GM12878 (cell line): ENCODE results near the gene MAPKAPK2. TPM values are rescaled to one million over a fixed set of nuclear protein-coding genes. Genes with fewer than 3 reads are reported as not detected.

Source experiments
- ATAC-seq: fragments of 200-7000 bp; cut with Tn5 transposase; 3 replicates; pipeline ENCODE4 v1.9.1; 2020; ENCODE audit warnings: mild to moderate bottlenecking, moderate library complexity
- BruUV-seq: library from RNA; stranded (reverse); fragments of 400-500 nt; replicated peaks from 2 replicates; lab custom pipeline; 2021; lab: Mats Ljungman, UMichigan
- CTCF ChIA-PET: fragments of 300-600 bp; sonication (Branson Sonifier 250); formaldehyde crosslinking; extraction: SDS; loops from one replicate; lab custom pipeline; 2021; ENCODE audit warnings: inconsistent platforms; lab: Yijun Ruan, JAX
- POLR2A ChIA-PET: fragments of 350-600 bp; formaldehyde crosslinking; extraction: SDS; loops from one replicate; lab custom pipeline; 2021; ENCODE audit warnings: inconsistent platforms; lab: Charles Lee
- RAD21 ChIA-PET: fragments of 300-600 bp; sonication (Branson Sonifier 250); formaldehyde crosslinking; loops from one replicate; lab custom pipeline; 2023; ENCODE audit warnings: antibody characterized with exemption; ENCODE audit not compliant: unreplicated experiment; lab: Charles Lee
- SMC1A ChIA-PET: fragments of 300-600 bp; sonication (Branson Sonifier 250); formaldehyde crosslinking; loops from one replicate; lab custom pipeline; 2023; ENCODE audit not compliant: unreplicated experiment, uncharacterized antibody; lab: Charles Lee
- DNase-seq: peaks from one replicate; pipeline ENCODE4 v3.0.0-alpha.2; 2011; ENCODE audit warnings: low read depth, low spot score
- FAIRE-seq: peaks from 3 replicates; lab custom pipeline; 2011; peaks lifted over from hg19 to GRCh38; lab: Jason Lieb, UNC
- H2AFZ ChIP-seq: 2 replicates; pipeline ENCODE4 v1.6.0; 2011; ENCODE audit warnings: low read depth, low read length, control low read depth; ENCODE audit not compliant: control insufficient read depth
- H3K27ac ChIP-seq: 2 replicates; pipeline ENCODE4 v1.5.1; 2011; ENCODE audit warnings: control low read depth; ENCODE audit not compliant: control insufficient read depth, insufficient read depth
- H3K27me3 ChIP-seq, 2 experiments: replicated peaks in 1 of 2; 2 replicates each; pipeline versions ENCODE4 v1.6.0 to v1.6.1; 2011; ENCODE audit warnings: low read length in 1 of 2; ENCODE audit not compliant: control insufficient read depth in 2 of 2, insufficient read depth in 2 of 2
- H3K36me3 ChIP-seq, 2 experiments: 2 replicates each; pipeline ENCODE4 v1.5.1; 2011; ENCODE audit warnings: low read length in 1 of 2; ENCODE audit not compliant: control insufficient read depth in 2 of 2, insufficient read depth in 2 of 2
- H3K4me1 ChIP-seq: 2 replicates; pipeline ENCODE4 v1.6.1; 2011; ENCODE audit warnings: mild to moderate bottlenecking, low read length, moderate library complexity, mixed read lengths; ENCODE audit not compliant: control insufficient read depth, insufficient read depth
- H3K4me2 ChIP-seq: 2 replicates; pipeline ENCODE4 v1.6.0; 2011; ENCODE audit warnings: control low read depth; ENCODE audit not compliant: control insufficient read depth, insufficient read depth
- H3K4me3 ChIP-seq: fragments of 200-600 bp; sonication (generic); 2 replicates; pipeline ENCODE4 v1.5.1; 2016
- H3K79me2 ChIP-seq: 2 replicates; pipeline ENCODE4 v1.6.0; 2011; ENCODE audit warnings: low read length; ENCODE audit not compliant: control insufficient read depth, insufficient read depth
- H3K9ac ChIP-seq: 2 replicates; pipeline ENCODE4 v1.8.0; 2011; ENCODE audit warnings: low read length, control low read depth, mixed read lengths; ENCODE audit not compliant: control insufficient read depth, insufficient read depth
- H3K9me3 ChIP-seq: replicated peaks from 3 replicates; pipeline ENCODE4 v1.5.1; 2011; ENCODE audit warnings: mild to moderate bottlenecking, low read length; ENCODE audit not compliant: control insufficient read depth, insufficient read depth
- H4K20me1 ChIP-seq: 2 replicates; pipeline ENCODE4 v1.6.0; 2011; ENCODE audit not compliant: control insufficient read depth, insufficient read depth
- CEBPB ChIP-seq, 2 experiments: fragments of 150-350 bp in 1 of 2; IDR thresholded peaks; 2 replicates each; pipeline ENCODE4 v1.6.1; 2012 to 2014; ENCODE audit warnings: low read depth in 2 of 2, low read length in 2 of 2, borderline replicate concordance in 1 of 2, inconsistent platforms in 1 of 2
- EP300 ChIP-seq, 2 experiments: fragments of 150-350 bp in 1 of 2; IDR thresholded peaks; 2 replicates each; pipeline ENCODE4 v1.6.1; 2011 to 2012; ENCODE audit warnings: low read depth in 2 of 2, low read length in 2 of 2, borderline replicate concordance in 1 of 2, improper control_type of control experiment in 1 of 2, inconsistent platforms in 1 of 2; ENCODE audit not compliant: control insufficient read depth in 1 of 2
- HCFC1 ChIP-seq: fragments of 150-350 bp; IDR thresholded peaks from 2 replicates; pipeline ENCODE4 v1.6.1; 2014; ENCODE audit warnings: low read length
- JUNB ChIP-seq: IDR thresholded peaks from 2 replicates; pipeline ENCODE4 v1.6.1; 2016; ENCODE audit warnings: antibody characterized with exemption, mild to moderate bottlenecking
- NFIC ChIP-seq: IDR thresholded peaks from 2 replicates; pipeline ENCODE4 v1.6.1; 2012; ENCODE audit warnings: low read depth, mild to moderate bottlenecking, inconsistent platforms, low read length, moderate library complexity
- TCF7 ChIP-seq: IDR thresholded peaks from 2 replicates; pipeline ENCODE4 v1.6.1; 2014; ENCODE audit warnings: antibody characterized with exemption, borderline replicate concordance
- WGBS: methylation state at CpG from one replicate; pipeline ENCODE4 v1.1.6; 2016; ENCODE audit warnings: low lambda C conversion rate; ENCODE audit not compliant: insufficient replicate concordance, insufficient coverage; ENCODE audit errors: missing lambda C conversion rate; 5-methylcytosine and 5-hydroxymethylcytosine counted together
- in situ Hi-C: fragments of 300-500 bp; cut with MboI; formaldehyde crosslinking; loops from 9 replicates; pipeline ENCODE4 v1.14.3; 2018; ENCODE audit warnings: mixed read lengths
- intact Hi-C: fragments of 100-400 bp; cut with micrococcal nuclease; formaldehyde crosslinking; loops from one replicate; pipeline ENCODE4 v1.14.2; 2022; ENCODE audit not compliant: unreplicated experiment
- polyA plus RNA-seq, 11 experiments: library from polyadenylated mRNA; depleted of rRNA in 4 of 11; unstranded in 6 of 11; stranded (reverse) in 5 of 11; fragments of >200 nt; fragmentation: Nextera tagmentation in 4 of 11; fragmentation: Illumina TruSeq in 1 of 11; extraction: Ambion mirVana in 4 of 11; extraction: Trizol in 1 of 11; gene quantifications; 1 replicate in 1 of 11; 2 replicates in 10 of 11; pipeline versions ENCODE4 v1.2.1 to v1.2.3, GENCODE V29; 2011 to 2016; ENCODE audit warnings: inconsistent platforms in 2 of 11, missing spikeins in 2 of 11, low read depth in 1 of 11
- total RNA-seq, 4 experiments: library from RNA; depleted of rRNA in 3 of 4; stranded (reverse); fragments of >200 nt in 3 of 4; fragmentation: Illumina TruSeq in 1 of 4; extraction: Trizol in 1 of 4; gene quantifications; 2 replicates each; pipeline versions ENCODE4 v1.2.1 to v1.2.3, GENCODE V29; 2013 to 2021
- TF ChIP-seq, protein P1 (sequence below): IDR thresholded peaks from 2 replicates; pipeline ENCODE4 v1.6.1; 2011; ENCODE audit warnings: low read depth, low read length, improper control_type of control experiment, borderline replicate concordance
- TF ChIP-seq, protein P2 (sequence below), 3 experiments: IDR thresholded peaks in 2 of 3; conservative IDR thresholded peaks in 1 of 3; 2 replicates each; pipeline ENCODE4 v1.5.1; 2011; ENCODE audit warnings: low read depth in 3 of 3, low read length in 3 of 3, mild to moderate bottlenecking in 3 of 3, control low read depth in 2 of 3, moderate library complexity in 2 of 3, inconsistent platforms in 1 of 3, mixed read lengths in 1 of 3; ENCODE audit not compliant: control insufficient read depth in 2 of 3, insufficient read depth in 1 of 3; ENCODE audit errors: extremely low read depth in 1 of 3
- TF ChIP-seq, protein P3 (sequence below): fragments of 450-650 bp; IDR thresholded peaks from 2 replicates; pipeline ENCODE4 v1.6.1; 2016; ENCODE audit warnings: mild to moderate bottlenecking

The MAPKAPK2 gene
- total and polyA plus RNA-seq, 10 of the 15 experiments (the other 5 are each of a cell fraction or from before 2014, with no cell fraction given): 0.72 to 92.2 (median 49.3) TPM

DNA sequence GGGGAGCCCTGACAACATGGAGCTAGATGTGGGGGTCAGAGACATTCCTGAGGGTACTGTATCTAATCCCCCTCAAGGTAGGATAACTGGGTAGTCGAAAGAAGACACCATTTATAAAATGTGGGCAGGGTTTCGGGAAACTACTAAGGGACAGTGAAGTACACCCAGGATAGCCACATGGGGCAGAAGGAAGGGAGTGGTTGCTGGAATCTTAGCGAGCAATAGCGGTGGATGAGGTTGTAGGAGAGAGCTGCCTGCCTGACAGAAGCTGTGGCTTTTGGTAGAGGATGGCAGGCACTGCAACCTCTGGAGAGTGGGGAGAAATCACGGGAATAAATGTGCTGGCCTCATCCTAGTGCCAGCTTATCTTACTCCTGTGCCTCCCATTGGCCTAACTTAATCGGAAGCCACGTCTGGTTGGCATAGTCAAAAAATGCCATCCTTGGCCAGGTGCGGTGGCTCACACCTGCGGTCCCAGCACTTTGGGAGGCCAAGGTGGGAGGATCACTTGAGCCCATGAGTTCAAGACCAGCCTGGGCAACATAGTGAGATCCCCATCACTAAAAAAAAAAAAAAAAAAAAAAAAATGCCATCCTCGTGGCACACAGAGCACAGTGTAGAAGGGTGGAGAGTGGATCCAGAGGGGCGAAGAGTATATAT lies 23.4 kb upstream of the MAPKAPK2 start (continued):
- TF ChIP-seq, protein P1, sequence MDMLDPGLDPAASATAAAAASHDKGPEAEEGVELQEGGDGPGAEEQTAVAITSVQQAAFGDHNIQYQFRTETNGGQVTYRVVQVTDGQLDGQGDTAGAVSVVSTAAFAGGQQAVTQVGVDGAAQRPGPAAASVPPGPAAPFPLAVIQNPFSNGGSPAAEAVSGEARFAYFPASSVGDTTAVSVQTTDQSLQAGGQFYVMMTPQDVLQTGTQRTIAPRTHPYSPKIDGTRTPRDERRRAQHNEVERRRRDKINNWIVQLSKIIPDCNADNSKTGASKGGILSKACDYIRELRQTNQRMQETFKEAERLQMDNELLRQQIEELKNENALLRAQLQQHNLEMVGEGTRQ: no peak
- no peak for TF ChIP-seq EP300 (IDR thresholded peaks at IDR 0.05; ENCODE audit: borderline replicate concordance in 1 of 2, control insufficient read depth in 1 of 2, low read depth in 2 of 2, low read length in 2 of 2)
- no peak for TF ChIP-seq CEBPB (IDR thresholded peaks at IDR 0.05; ENCODE audit: borderline replicate concordance in 1 of 2, low read depth in 2 of 2, low read length in 2 of 2)
- TF ChIP-seq, protein P2, sequence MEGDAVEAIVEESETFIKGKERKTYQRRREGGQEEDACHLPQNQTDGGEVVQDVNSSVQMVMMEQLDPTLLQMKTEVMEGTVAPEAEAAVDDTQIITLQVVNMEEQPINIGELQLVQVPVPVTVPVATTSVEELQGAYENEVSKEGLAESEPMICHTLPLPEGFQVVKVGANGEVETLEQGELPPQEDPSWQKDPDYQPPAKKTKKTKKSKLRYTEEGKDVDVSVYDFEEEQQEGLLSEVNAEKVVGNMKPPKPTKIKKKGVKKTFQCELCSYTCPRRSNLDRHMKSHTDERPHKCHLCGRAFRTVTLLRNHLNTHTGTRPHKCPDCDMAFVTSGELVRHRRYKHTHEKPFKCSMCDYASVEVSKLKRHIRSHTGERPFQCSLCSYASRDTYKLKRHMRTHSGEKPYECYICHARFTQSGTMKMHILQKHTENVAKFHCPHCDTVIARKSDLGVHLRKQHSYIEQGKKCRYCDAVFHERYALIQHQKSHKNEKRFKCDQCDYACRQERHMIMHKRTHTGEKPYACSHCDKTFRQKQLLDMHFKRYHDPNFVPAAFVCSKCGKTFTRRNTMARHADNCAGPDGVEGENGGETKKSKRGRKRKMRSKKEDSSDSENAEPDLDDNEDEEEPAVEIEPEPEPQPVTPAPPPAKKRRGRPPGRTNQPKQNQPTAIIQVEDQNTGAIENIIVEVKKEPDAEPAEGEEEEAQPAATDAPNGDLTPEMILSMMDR (IDR thresholded peaks at IDR 0.05 in 2 of 3, conservative IDR thresholded peaks at IDR 0.05 in 1 of 3; ENCODE audit: control insufficient read depth in 2 of 3, extremely low read depth in 1 of 3, insufficient read depth in 1 of 3, low read depth in 3 of 3, low read length in 3 of 3): no peak

DNA sequence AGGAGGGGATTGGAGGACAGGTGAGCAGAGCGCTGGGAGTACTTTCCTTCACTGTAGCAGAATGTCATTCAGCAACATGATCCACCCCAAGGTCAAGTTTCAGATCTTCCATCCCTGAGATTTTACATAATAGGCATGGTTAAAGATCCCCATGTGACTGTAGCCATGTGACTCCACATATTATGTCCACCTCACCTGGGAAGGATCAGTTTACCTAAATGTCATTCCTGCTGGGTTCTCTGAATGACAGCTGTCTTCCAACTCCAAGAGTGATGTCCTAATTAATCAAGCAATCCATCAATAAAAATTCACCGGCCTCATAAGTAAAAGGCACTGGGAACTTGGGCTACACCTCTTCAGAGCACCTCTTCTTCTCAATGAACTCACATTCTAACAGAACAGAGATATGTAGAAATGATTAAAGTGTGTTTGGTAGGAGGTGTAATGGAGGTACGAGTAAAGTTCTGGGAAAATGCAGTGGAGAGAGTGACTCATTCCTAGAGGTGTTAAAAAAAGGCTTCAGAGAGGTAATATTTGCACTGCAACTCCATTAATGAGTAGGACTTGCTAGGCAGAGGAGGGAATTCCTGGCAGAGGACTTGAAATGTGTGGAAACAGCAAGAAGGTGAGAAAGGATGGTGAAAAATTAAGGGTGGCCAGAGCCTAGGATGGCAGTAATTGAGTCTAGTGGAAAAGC lies 22.2 kb upstream of the MAPKAPK2 start:
- SMC1A ChIA-PET: interaction anchor here (0.6 to 14.7 kb wide), 34 partner anchors 8 to 320 kb away, joined by 3 to 301 read pairs (median 12); partner anchors contain the start of genes DYRK3, IKBKE and MAPKAPK2
- Histone ChIP-seq H3K36me3 (no peaks in the 10 kb centered on the region), H3K4me3 (no peak overlapping the region), H3K27me3 (no peaks in the 10 kb centered on the region), H3K4me2 (no peak overlapping the region), H3K79me2 (no peaks in the 10 kb centered on the region), H2AFZ (no peak overlapping the region), H3K27ac (no peak overlapping the region), H3K9ac (no peak overlapping the region), H4K20me1 (no peaks in the 10 kb centered on the region), H3K9me3 (no peaks in the 10 kb centered on the region), H3K4me1 (peaks cover 16% of the 10 kb centered on the region)
- BruUV-seq: no TSS peak
- no peak for FAIRE-seq
- DNase-seq: no peak
- RAD21 ChIA-PET: interaction anchor here (0.9 to 6.8 kb wide), 27 partner anchors 9 to 319 kb away, joined by 3 to 207 read pairs (median 10); partner anchors contain the start of genes DYRK3, EIF2D, MAPKAPK2 and RASSF5
- intact Hi-C loops (loop anchor here (5.0 kb wide), 1 partner anchor 170 kb away; no protein-coding TSS in a partner anchor), in situ Hi-C loops (no loop called here)
- CTCF ChIA-PET: interaction anchor here (0.6 to 28.3 kb wide), 51 partner anchors 7 to 1210 kb away, joined by 3 to 1150 read pairs (median 9); partner anchors contain the start of genes DYRK3, EIF2D, IL10 and IL19
- ATAC-seq: no peak
- POLR2A ChIA-PET: interaction anchor here (0.8 to 6.4 kb wide), 7 partner anchors 10 to 141 kb away, joined by 3 to 92 read pairs (median 8); partner anchors contain the start of gene DYRK3
- 57% methylated on average over 3 of the region's 3 CpGs for WGBS
- no peak for TF ChIP-seq HCFC1
- TF ChIP-seq NFIC: peak; percentile 29; the same call in 1 of the 2 replicates
- no peak for TF ChIP-seq TCF7
- TF ChIP-seq, protein P3, sequence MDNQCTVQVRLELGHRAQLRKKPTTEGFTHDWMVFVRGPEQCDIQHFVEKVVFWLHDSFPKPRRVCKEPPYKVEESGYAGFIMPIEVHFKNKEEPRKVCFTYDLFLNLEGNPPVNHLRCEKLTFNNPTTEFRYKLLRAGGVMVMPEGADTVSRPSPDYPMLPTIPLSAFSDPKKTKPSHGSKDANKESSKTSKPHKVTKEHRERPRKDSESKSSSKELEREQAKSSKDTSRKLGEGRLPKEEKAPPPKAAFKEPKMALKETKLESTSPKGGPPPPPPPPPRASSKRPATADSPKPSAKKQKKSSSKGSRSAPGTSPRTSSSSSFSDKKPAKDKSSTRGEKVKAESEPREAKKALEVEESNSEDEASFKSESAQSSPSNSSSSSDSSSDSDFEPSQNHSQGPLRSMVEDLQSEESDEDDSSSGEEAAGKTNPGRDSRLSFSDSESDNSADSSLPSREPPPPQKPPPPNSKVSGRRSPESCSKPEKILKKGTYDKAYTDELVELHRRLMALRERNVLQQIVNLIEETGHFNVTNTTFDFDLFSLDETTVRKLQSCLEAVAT: no peak
- TF ChIP-seq, protein P1: no peak
- TF ChIP-seq JUNB: peak; percentile 33; the same call in 1 of the 2 replicates
